ENCODE data around the gene PROS1. TPM values are rescaled to one million over a fixed set of nuclear protein-coding genes. Genes with fewer than 3 reads are reported as not detected.
"Not testable (repeated sequence)": the region's sequence is repeated elsewhere in the genome, so short reads cannot be mapped to it uniquely, and the experiment has no call there.

PROS1 gene
- total and polyA plus RNA-seq, 10 donors: 2.5 to 42.8 (median 23.4) TPM

GRCh38 chr3:93867425-93867824 is 106.3 kb downstream of the PROS1 start:
- H3K27me3 ChIP-seq (replicated peaks in 1 of 7): no peaks in the 10 kb centered on the region
- no peak for TF ChIP-seq POLR2A (IDR thresholded peaks at IDR 0.05)
- no peak for TF ChIP-seq POLR2AphosphoS5 (IDR thresholded peaks at IDR 0.05)
- TF ChIP-seq CTCF (IDR thresholded peaks at IDR 0.05 in 8 of 11, conservative IDR thresholded peaks at IDR 0.05 in 3 of 11): no peak
- intact Hi-C loops (cut with DNase I; ENCODE audit: low total_unique reads): no loop called here
- H3K9me3 ChIP-seq: no peaks in the 10 kb centered on the region
- H3K4me1 ChIP-seq: no peaks in the 10 kb centered on the region
- H3K36me3 ChIP-seq: no peaks in the 10 kb centered on the region
- no peak overlapping the region for H3K27ac ChIP-seq
- no peak overlapping the region for H3K4me3 ChIP-seq
- no peak for DNase-seq

GRCh38 chr3:93861017-93861416 is 112.7 kb downstream of the PROS1 start:
- H3K36me3 ChIP-seq: no peaks in the 10 kb centered on the region
- WGBS, 5 donors: 71 to 88% (median 73%) methylated on average over 2 of the region's 2 CpGs
- no peaks in the 10 kb centered on the region for H3K4me1 ChIP-seq
- intact Hi-C loops (cut with DNase I; ENCODE audit: low total_unique reads): no loop called here
- no peaks in the 10 kb centered on the region for H3K9me3 ChIP-seq
- no peaks in the 10 kb centered on the region for H3K27me3 ChIP-seq (replicated peaks in 1 of 7)
- H3K4me3 ChIP-seq: no peak overlapping the region
- DNase-seq: no peak
- H3K27ac ChIP-seq: no peak overlapping the region
- TF ChIP-seq POLR2AphosphoS5 (IDR thresholded peaks at IDR 0.05): no peak
- TF ChIP-seq CTCF (IDR thresholded peaks at IDR 0.05 in 8 of 11, conservative IDR thresholded peaks at IDR 0.05 in 3 of 11): no peak
- TF ChIP-seq POLR2A (IDR thresholded peaks at IDR 0.05): no peak

- intact Hi-C loops (cut with DNase I; ENCODE audit: low total_unique reads): no loop called here
- no peak overlapping the region for H3K27ac ChIP-seq
- WGBS, 5 donors: 69 to 89% (median 79%) methylated on average over 3 of the region's 3 CpGs
- no peaks in the 10 kb centered on the region for H3K27me3 ChIP-seq (replicated peaks in 1 of 7)
- TF ChIP-seq POLR2A (IDR thresholded peaks at IDR 0.05): no peak
- no peak for TF ChIP-seq CTCF (IDR thresholded peaks at IDR 0.05 in 8 of 11, conservative IDR thresholded peaks at IDR 0.05 in 3 of 11)
- TF ChIP-seq POLR2AphosphoS5 (IDR thresholded peaks at IDR 0.05): no peak
- H3K9me3 ChIP-seq: peaks cover 0 to 14% (median 2%) of the 10 kb centered on the region in 8 donors
- no peak overlapping the region for H3K4me3 ChIP-seq
- H3K36me3 ChIP-seq: no peaks in the 10 kb centered on the region
- H3K4me1 ChIP-seq: no peaks in the 10 kb centered on the region
- no peak for DNase-seq
Observed at GRCh38 chr3:93855401-93855800, 118.3 kb downstream of the PROS1 start.

GRCh38 chr3:93852228-93852627 is 121.5 kb downstream of the PROS1 start:
- intact Hi-C loops (cut with DNase I; ENCODE audit: low total_unique reads); DNase-seq; H3K36me3 ChIP-seq; H3K27ac ChIP-seq; H3K4me1 ChIP-seq; H3K4me3 ChIP-seq; H3K27me3 ChIP-seq (replicated peaks in 1 of 7): not testable (repeated sequence)
- 76 to 86% (median 81%) methylated on average over 4 to 7 of the region's 7 CpGs for WGBS, 5 donors
- peaks cover 0 to 21% (median 3%) of the 10 kb centered on the region in 8 donors for H3K9me3 ChIP-seq

GRCh38 chr3:93843981-93844380 is 129.7 kb downstream of the PROS1 start:
- intact Hi-C loops (cut with DNase I; ENCODE audit: low total_unique reads): no loop called here
- WGBS, 5 donors: 81 to 93% (median 84%) methylated on average over 5 of the region's 5 CpGs

GRCh38 chr3:93839193-93839592 is 134.5 kb downstream of the PROS1 start:
- H3K27ac ChIP-seq; H3K4me3 ChIP-seq; H3K36me3 ChIP-seq; H3K27me3 ChIP-seq (replicated peaks in 1 of 7); H3K4me1 ChIP-seq; DNase-seq; intact Hi-C loops (cut with DNase I; ENCODE audit: low total_unique reads); H3K9me3 ChIP-seq: not testable (repeated sequence)
- WGBS, 5 donors: 30 to 54% (median 44%) methylated on average over 1 of the region's 1 CpG

More at GRCh38 chr3:93843981-93844380, 129.7 kb downstream of the PROS1 start:
- Histone ChIP-seq H3K4me3 (no peak overlapping the region), H3K27ac (no peak overlapping the region), H3K4me1 (peaks cover 0 to 7% (median 2%) of the 10 kb centered on the region in 6 donors), H3K27me3 (replicated peaks in 1 of 7) (no peaks in the 10 kb centered on the region), H3K36me3 (no peaks in the 10 kb centered on the region), H3K9me3 (peaks cover 0 to 4% (median 0%) of the 10 kb centered on the region in 8 donors)
- TF ChIP-seq POLR2A (IDR thresholded peaks at IDR 0.05) (no peak), POLR2AphosphoS5 (IDR thresholded peaks at IDR 0.05) (no peak)
- no peak for DNase-seq
